ENCODE measurements around the gene ACKR2. TPM values are rescaled to one million over a fixed set of nuclear protein-coding genes. Genes with fewer than 3 reads are reported as not detected.

Gene ACKR2
- total RNA-seq, 1 donor from 2014 or later, result 0.64 TPM

GRCh38 chr3:42906070-42906847, 97.0 kb downstream of the ACKR2 start, which contains the start of gene ZNF662:
Gene ZNF662, plus strand, starts transcription at chr3:42906142. Its CDS starts 1,973 bp downstream, at chr3:42908115.
- peak within 1 kb of the TSS; percentile 40 for H3K27ac Mint-ChIP-seq (ENCODE audit: unreplicated experiment)

GRCh38 chr3:42906848-42907183, 97.6 kb downstream of the ACKR2 start:
- H3K9me3 Mint-ChIP-seq (ENCODE audit: unreplicated experiment), result peaks cover 13% of the 10 kb centered on the region
- peaks cover 6% of the 10 kb centered on the region for H3K4me1 Mint-ChIP-seq (ENCODE audit: low read depth, unreplicated experiment)
- TF ChIP-seq, protein P1, sequence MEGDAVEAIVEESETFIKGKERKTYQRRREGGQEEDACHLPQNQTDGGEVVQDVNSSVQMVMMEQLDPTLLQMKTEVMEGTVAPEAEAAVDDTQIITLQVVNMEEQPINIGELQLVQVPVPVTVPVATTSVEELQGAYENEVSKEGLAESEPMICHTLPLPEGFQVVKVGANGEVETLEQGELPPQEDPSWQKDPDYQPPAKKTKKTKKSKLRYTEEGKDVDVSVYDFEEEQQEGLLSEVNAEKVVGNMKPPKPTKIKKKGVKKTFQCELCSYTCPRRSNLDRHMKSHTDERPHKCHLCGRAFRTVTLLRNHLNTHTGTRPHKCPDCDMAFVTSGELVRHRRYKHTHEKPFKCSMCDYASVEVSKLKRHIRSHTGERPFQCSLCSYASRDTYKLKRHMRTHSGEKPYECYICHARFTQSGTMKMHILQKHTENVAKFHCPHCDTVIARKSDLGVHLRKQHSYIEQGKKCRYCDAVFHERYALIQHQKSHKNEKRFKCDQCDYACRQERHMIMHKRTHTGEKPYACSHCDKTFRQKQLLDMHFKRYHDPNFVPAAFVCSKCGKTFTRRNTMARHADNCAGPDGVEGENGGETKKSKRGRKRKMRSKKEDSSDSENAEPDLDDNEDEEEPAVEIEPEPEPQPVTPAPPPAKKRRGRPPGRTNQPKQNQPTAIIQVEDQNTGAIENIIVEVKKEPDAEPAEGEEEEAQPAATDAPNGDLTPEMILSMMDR (IDR thresholded peaks at IDR 0.05; ENCODE audit: partially characterized antibody, unreplicated experiment), result no peak
- peaks cover 9% of the 10 kb centered on the region for H3K27me3 Mint-ChIP-seq (ENCODE audit: unreplicated experiment)
- no peak for DNase-seq
- H3K27ac Mint-ChIP-seq (ENCODE audit: unreplicated experiment), result peak overlapping the region; percentile 40
- H3K36me3 Mint-ChIP-seq (ENCODE audit: unreplicated experiment), result peaks cover 22% of the 10 kb centered on the region
- peak overlapping the region; percentile 85 for H3K4me3 Mint-ChIP-seq (ENCODE audit: unreplicated experiment)

More at GRCh38 chr3:42906070-42906847, 97.0 kb downstream of the ACKR2 start, which contains the start of gene ZNF662:
- H3K27me3 Mint-ChIP-seq (ENCODE audit: unreplicated experiment), result peaks cover 9% of the 10 kb centered on the region
- H3K4me3 Mint-ChIP-seq (ENCODE audit: unreplicated experiment), result peak within 1 kb of the TSS; percentile 85
- peaks cover 22% of the 10 kb centered on the region for H3K36me3 Mint-ChIP-seq (ENCODE audit: unreplicated experiment)
- peak; percentile 58 for DNase-seq
- TF ChIP-seq, protein P1 (IDR thresholded peaks at IDR 0.05; ENCODE audit: partially characterized antibody, unreplicated experiment), result no peak
- H3K4me1 Mint-ChIP-seq (ENCODE audit: low read depth, unreplicated experiment), result peaks cover 6% of the 10 kb centered on the region
- peaks cover 13% of the 10 kb centered on the region for H3K9me3 Mint-ChIP-seq (ENCODE audit: unreplicated experiment)

DNA sequence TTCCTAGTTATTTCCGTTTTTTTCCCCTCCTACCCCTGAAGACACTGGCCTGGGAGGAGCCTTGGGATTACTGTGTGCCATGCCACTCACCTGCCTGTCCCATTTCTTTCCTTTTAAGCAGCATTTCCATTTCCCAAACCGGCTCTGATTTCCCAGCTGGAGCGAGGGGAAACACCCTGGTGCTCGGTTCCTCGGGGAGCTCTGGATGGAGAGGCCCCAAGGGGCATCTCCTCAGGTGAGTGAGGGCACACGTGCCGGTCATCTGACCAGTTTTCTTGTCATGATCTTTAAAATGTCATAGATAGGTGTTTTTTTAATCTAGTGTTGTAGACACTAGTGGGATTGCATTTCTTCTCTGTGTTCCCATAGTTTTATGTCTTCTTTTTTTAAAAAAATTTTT, 99.4 kb downstream of the ACKR2 start:
- peaks cover 6% of the 10 kb centered on the region for H3K4me1 Mint-ChIP-seq (ENCODE audit: low read depth, unreplicated experiment)
- H3K36me3 Mint-ChIP-seq (ENCODE audit: unreplicated experiment), result peaks cover 32% of the 10 kb centered on the region
- TF ChIP-seq, protein P1 (IDR thresholded peaks at IDR 0.05; ENCODE audit: partially characterized antibody, unreplicated experiment), result no peak
- H3K4me3 Mint-ChIP-seq (ENCODE audit: unreplicated experiment), result no peak overlapping the region
- peaks cover 9% of the 10 kb centered on the region for H3K27me3 Mint-ChIP-seq (ENCODE audit: unreplicated experiment)
- H3K9me3 Mint-ChIP-seq (ENCODE audit: unreplicated experiment), result peaks cover 13% of the 10 kb centered on the region
- peak overlapping the region; percentile 33 for H3K27ac Mint-ChIP-seq (ENCODE audit: unreplicated experiment)
- no peak for DNase-seq

GRCh38 chr3:42911551-42911950, 102.3 kb downstream of the ACKR2 start:
- DNase-seq, result no peak
- Mint-ChIP-seq H3K36me3 (ENCODE audit: unreplicated experiment) (peaks cover 50% of the 10 kb centered on the region), H3K27ac (ENCODE audit: unreplicated experiment) (no peak overlapping the region), H3K27me3 (ENCODE audit: unreplicated experiment) (peaks cover 2% of the 10 kb centered on the region), H3K9me3 (ENCODE audit: unreplicated experiment) (peaks cover 31% of the 10 kb centered on the region), H3K4me3 (ENCODE audit: unreplicated experiment) (no peak overlapping the region), H3K4me1 (ENCODE audit: low read depth, unreplicated experiment) (peaks cover 5% of the 10 kb centered on the region)
- TF ChIP-seq, protein P1 (IDR thresholded peaks at IDR 0.05; ENCODE audit: partially characterized antibody, unreplicated experiment), result no peak

Data from glutamatergic neuron (in vitro differentiated cells).